ENCODE results near the gene CCNK.

CCNK gene

DNA sequence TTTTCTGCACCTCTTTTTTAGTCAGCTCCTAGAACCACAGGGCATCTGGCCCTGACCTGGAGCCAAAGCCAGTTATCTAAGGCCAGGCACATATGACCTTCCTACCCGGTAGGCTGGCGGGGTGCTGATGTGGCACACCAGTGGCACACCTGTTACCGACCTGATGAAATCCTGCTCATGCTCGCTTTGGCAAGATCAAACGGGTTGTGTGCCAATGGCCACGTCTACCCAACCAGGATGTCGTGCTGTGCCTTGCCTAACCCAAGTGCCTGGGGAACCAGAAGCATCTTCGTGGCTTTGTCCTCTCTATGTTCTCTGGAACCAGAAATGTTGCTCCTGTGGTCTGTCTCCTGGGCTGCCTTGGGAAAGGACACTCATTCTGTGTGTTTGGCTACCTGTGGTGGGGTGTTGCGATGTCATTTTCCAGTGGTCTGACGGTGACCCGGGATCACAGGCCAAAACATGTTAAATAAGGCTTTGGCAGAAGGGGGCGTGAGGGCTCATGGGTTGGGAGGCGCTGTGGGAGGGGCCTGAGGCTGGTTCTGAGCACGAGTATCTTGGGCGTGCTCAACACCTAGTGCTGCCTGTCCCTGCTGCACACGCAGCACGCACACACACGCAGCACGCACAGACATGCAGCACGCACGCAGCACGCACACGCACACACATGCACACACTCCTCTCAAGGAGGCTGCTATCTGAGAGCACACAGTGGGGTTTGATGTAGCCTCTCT is 27.9 kb downstream of the CCNK start:
- DNase-seq, result no peak

DNA sequence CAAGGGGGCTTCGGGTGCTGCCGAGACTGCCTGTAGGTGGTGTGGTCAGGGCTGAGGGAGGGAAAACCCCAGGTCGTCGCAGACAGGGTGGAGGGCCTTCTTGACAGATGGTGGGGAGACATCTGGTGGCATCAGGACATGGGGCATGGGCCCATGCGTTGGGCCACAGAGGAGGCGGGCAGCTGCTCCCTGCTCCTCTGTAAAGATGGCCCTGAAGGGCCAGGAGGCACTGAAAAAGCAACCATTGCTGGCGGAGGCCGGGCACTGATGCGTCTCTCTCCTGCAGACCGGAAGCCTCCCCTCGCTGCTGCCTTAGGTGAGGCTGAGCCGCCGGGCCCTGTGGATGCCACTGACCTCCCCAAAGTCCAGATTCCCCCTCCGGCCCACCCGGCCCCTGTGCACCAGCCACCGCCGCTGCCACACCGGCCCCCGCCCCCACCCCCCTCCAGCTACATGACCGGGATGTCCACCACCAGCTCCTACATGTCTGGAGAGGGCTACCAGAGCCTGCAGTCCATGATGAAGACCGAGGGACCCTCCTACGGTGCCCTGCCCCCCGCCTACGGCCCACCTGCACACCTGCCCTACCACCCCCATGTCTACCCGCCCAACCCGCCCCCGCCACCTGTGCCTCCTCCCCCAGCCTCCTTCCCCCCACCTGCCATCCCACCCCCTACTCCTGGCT is 28.8 kb downstream of the CCNK start:
- no peak for DNase-seq

- DNase-seq, result no peak
These were observed 29.4 kb downstream of the CCNK start for GRCh38 chr14:99510556-99511139.

GRCh38 chr14:99511421-99512109 is 30.4 kb downstream of the CCNK start:
- DNase-seq, result no peak

DNA sequence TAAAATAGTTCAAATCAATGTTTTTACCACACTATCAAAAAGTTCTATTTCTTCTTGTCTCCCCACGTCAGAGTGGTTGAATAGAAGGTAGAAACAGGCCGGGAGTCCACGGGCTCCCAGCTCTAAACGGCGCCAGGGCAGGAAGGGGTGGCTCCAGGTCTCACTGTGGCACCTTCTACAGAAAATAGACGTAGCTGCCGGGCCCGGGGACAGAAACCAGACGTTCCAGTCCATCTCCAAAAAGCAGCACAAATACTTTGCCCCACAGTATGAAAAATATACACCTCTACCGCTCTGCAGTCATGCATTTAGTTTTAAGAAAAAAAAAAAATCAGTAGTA is 30.9 kb downstream of the CCNK start:
- DNase-seq, result no peak

- no peak for DNase-seq
These were observed 31.5 kb downstream of the CCNK start for GRCh38 chr14:99512571-99513182.

- no peak for DNase-seq
These were observed 32.0 kb downstream of the CCNK start for GRCh38 chr14:99513183-99513694.

DNA sequence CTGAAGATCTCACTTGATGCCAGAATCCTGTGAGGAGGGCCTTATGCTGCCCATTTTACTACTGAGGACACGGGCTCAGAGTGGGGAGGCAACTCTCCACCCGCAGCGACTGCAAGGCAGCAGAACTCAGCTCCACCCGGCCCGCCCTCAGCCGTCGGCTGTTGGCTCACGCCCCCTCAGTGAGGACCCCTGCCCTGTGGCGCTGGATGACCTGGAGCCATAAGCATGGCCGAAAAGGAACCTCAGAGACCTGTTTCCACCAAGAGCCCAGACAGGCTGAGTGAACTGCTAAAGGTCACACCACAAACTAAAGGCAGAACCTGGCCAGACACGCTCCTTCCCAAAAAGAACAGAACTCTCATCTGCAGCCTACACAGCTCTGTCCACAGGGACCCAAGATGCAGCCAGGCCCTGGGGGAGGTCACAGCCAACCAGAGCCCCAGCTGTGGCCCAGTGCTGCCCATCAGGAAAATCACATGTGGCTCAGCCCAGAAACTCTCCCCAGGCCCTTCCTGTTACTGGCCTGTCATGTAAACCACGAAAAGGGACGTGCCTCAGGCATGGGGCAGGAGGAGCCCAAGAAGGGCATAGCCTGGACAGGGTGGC is 32.8 kb downstream of the CCNK start:
- DNase-seq, result no peak

GRCh38 chr14:99514552-99515300 is 33.5 kb downstream of the CCNK start:
- no peak for DNase-seq

DNA sequence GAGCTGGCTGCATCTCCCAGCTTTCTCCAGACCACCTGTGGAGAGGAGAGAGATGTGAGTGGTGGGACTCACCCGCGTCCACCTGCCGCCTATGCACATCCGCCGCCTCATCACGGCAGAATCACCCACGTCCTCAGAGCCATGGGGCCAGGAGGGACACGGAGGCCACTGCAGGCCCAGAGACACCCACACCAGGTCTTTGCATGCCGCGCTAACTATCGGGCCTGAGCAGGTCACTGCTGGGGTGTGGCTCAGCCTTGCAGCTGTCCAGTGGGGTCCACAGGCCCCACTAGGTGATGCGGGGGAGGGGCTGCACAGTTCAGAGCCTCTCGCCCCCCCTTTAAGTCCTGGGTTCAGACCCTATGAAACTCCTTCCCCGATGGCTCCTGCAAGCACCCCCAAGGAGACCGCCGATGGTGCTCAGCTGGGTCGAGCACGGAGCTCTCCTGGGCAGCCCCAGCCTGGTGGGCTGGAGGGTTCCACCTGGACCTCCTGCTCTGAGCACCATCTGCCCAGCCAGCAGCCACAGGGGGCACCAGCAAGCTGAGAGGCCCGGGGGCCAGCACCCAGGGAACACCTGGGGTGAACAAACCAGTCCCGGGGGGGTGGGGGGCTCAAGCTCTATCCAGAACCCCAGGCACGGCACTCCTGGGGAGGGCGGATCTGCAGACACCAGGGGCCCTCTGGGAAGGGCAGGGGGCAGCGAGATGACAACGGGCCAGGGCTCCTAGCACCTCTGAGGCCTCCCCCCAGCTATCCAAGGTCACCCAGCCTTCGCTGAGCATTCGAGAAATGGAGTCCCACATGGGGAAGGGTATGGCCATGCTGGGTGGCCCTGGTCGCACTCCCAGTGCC is 34.3 kb downstream of the CCNK start:
- no peak for DNase-seq

DNA sequence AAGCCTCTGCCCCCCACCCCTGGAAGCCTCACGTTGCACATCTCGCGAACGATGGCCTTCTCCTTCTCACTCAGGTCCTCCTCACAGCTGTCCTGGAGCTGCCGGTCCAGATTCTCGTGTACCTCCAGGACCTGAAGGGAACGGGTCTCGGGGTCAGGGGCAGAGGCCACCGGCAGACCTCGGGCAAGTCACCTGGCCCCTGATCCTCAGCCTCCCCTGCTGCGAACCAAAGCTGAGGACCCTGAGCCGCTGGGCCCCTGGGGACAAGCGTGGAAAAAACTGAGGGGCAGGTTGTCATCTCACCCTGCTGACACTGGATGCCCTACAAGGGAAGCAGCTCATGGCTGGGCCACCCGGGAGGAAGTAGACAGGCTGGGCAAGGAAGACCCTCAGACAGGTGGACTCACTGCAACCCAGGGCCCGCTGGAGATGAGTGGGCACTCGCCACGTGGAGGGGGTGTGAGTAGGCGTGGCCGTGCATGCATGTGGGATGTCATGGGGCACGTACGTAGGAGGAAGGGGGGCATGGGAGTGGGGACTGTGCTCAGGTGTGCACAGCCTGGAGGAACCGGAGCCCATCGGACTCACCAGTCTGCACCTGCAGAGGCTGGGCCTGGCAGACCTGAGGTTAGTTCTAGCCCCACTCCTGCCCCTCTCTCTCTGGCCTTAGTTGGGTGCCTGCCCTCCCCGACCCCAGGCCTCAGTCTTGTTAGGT is 35.1 kb downstream of the CCNK start:
- no peak for DNase-seq

DNA sequence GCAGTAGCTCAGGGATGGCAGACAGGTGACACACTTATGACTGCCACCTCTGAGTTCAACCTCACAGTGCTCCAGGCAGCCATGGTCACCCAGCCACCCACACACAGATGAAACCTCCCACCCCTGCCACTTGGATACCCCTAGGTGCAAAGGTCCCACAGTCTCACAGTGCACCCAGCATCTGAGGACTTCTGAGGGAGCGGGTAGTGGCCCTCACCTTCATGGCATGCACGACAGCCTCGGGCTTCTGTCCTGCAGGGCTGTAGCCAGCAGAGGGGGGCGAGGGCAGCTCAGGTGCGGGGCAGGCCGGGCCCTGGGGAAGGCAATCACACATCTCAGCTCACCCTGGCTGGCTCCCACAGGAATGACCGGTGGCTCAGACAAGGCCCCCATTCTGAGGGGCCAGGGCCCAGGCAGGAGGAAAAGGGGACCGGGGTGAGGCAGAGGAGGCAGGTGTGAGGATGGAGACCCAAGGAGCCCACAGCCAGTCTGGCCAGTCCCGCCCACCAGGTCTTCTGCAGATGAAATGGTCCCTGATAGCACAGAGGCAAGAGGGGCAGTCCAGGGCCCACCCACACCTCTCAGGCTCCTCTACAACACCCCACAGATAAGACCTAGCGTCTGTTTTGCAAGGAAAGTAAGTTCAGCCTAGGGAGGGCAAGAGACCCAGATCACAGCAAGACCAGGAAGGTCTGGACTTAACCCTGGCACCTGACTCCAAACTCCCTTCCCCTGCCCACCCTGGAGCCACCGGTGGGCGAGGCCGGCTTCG is 35.8 kb downstream of the CCNK start:
- no peak for DNase-seq

- no peak for DNase-seq
These were observed 36.6 kb downstream of the CCNK start for GRCh38 chr14:99517643-99518381.

DNA sequence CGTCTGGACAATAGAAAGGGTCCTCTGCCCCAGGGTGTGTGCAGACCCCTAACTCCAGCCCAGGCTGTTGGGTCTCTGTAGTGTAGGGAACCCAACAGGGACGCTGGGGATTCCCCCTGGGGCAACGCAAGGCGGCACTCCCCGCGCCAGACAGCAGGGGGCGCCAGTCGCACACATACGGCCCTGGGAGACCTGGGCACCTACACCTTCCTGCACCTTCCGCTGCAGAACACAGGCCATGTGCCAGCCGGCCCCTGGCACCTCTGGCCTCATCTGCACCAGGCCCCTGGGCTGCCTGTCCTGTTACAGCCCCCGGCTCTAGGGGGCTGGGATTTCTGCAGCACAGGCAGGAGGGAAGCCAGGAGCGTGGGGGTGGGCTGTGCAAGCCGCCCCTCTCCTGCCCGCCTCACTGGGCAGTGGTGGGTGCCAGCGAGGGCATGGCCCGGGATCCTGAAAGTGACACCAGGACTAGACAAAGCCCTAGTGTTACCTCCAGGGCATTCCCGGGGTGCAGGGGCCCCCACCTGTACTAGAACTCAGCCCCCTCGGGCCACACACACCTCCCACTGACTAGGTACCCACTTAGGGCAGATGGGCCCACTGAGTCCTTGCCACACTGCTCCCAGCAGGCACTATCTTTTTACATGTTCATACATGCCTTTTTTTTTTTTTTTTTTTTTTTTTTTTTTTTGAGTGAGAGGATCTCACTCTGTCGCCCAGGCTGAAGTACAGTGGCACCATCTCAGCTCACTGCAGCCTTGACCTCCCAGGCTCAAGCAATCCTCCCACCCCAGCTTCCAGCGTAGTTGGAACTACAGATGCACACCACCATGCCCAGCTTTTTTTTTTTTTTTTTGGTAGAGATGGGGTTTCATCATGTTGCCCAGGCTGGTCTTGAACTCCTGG is 37.5 kb downstream of the CCNK start:
- peak; percentile 88 to 89 for DNase-seq

DNA sequence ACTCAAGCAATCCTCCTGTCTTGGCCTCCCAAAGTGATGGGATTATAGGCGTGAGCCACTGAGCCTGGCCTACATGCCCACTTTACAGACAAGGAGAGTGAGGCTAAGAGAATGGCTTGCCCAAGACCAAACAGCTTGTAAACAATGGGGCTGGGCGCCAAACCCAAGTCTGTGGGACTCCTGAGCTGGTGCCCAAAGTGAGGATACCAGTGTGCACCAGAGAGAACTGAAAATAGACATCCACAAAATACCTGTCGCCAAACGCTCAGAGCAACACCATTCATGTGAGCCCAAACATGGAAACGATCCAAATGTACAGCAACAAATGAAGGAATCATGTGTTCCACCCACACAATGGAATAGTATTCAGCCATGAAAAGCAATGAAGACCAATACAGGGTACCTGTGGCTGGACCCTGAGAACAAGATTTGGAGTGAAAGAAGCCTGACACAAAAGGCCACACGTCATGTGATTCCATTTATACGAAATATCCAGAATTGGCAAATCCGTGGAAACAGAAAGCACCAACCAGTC is 38.2 kb downstream of the CCNK start:
- no peak for DNase-seq

DNA sequence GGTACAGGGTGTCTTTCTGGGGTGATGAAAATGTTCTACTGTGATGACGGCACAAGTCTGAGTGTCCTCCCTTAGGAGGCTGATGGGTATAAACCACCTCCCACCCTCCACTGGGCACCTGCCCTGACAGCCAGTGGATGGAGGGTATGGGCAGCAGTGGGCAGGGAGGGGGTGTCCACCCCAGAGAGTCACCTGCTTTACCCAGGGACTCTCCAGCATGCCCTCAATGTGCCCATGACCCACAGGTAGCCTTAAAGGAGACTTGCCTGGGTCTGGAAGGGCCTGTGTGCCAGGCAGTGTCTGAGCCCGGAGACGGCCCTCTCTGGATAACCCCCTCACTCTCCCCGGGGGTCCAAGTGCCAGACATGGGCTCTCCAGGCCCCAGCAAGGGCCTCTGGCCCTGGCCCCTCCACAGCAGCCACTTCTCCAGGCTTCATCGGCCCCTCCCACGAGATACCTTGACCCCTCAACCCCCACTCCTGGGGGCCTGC is 38.8 kb downstream of the CCNK start:
- DNase-seq, result no peak

DNA sequence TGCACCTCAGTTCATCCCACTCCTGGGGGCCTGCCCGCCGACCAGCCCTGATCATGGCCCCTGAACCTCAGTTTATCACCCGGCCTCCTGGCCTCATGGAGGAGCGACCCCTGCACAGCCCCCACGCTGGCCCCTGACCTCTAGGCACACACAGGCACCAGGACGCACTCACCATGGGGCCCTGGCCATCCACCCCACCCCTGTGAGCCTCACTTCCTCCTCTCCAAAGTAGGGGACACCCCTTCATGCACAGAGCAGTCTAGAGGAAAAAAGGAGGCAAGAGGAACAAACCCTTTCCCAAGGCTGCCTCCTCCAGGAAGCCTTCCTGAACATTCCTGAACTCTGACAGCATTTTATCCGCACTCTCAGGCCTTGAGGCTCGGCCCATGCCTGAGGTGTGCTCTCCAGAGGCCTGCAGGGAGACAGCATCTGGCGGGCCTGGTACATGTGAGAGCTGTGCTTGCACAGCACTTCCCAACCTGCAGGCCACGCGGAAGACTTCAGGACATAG is 39.4 kb downstream of the CCNK start:
- DNase-seq, result no peak

Data from stimulated activated CD4-positive, alpha-beta T cell treated with anti-CD3 and anti-CD28 coated beads, Interleukin-2, amount 100 ng/mL, for 48 hours (primary cell).